ENCODE data around the gene GPT2. TPM values are rescaled to one million over a fixed set of nuclear protein-coding genes. Genes with fewer than 3 reads are reported as not detected.
"Not testable (repeated sequence)": the region's sequence is repeated elsewhere in the genome, so short reads cannot be mapped to it uniquely, and the experiment has no call there.

GPT2 gene
- total RNA-seq, 1 donor from 2014 or later = 15.7 TPM

DNA sequence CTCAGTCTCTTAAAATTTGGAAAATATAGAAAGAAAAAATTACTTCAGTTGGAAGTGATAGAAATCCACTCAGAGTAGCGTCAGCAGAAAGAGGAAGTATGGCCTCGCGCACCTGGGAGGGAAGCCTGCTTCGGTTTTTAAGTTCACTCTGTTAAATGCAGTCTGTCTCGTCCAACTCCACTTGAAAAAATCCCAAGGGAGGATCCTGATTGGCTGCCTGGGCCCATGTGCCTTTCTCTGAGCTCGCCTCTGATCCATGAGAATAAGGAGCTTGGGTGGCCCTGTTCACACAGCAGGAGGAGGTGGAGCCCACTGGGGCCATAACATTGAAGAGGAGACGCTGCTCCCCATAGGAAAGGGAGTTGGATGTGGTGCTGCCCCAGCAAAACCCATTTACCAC lies 48.6 kb downstream of the GPT2 start:
- Histone ChIP-seq H3K27me3 (ENCODE audit: control insufficient read depth in 3 of 3, insufficient read depth in 3 of 3, low read length in 3 of 3) (no peaks in the 10 kb centered on the region), H3K4me1 (ENCODE audit: control insufficient read depth in 3 of 3, insufficient read depth in 3 of 3, low read length in 3 of 3) (peaks cover 7 to 11% (median 9%) of the 10 kb centered on the region in 3 donors), H3K36me3 (ENCODE audit: control insufficient read depth in 3 of 3, insufficient read depth in 3 of 3, low read length in 3 of 3) (peaks cover 11 to 15% (median 14%) of the 10 kb centered on the region in 3 donors), H3K27ac (ENCODE audit: low read depth, low read length) (no peak overlapping the region), H3K4me3 (ENCODE audit: low read length in 3 of 3) (no peak overlapping the region), H3K9me3 (ENCODE audit: control insufficient read depth in 3 of 3, low read length in 3 of 3) (no peaks in the 10 kb centered on the region), H3K9ac (ENCODE audit: low read depth in 1 of 3, low read length in 3 of 3) (no peak overlapping the region)

- H3K9ac ChIP-seq (ENCODE audit: low read depth in 1 of 3, low read length in 3 of 3) = no peak overlapping the region
- no peaks in the 10 kb centered on the region for H3K4me1 ChIP-seq (ENCODE audit: control insufficient read depth in 3 of 3, insufficient read depth in 3 of 3, low read length in 3 of 3)
- H3K4me3 ChIP-seq (ENCODE audit: low read length in 3 of 3) = no peak overlapping the region
- no peak overlapping the region for H3K27ac ChIP-seq (ENCODE audit: low read depth, low read length)
- no peaks in the 10 kb centered on the region for H3K36me3 ChIP-seq (ENCODE audit: control insufficient read depth in 3 of 3, insufficient read depth in 3 of 3, low read length in 3 of 3)
- no peaks in the 10 kb centered on the region for H3K9me3 ChIP-seq (ENCODE audit: control insufficient read depth in 3 of 3, low read length in 3 of 3)
- H3K27me3 ChIP-seq (ENCODE audit: control insufficient read depth in 3 of 3, insufficient read depth in 3 of 3, low read length in 3 of 3) = no peaks in the 10 kb centered on the region
Measured at GRCh38 chr16:46937536-46937935, 53.4 kb downstream of the GPT2 start.

GRCh38 chr16:46944713-46945112 lies 60.6 kb downstream of the GPT2 start:
- H3K27me3 ChIP-seq (ENCODE audit: control insufficient read depth in 3 of 3, insufficient read depth in 3 of 3, low read length in 3 of 3); H3K4me3 ChIP-seq (ENCODE audit: low read length in 3 of 3); H3K9me3 ChIP-seq (ENCODE audit: control insufficient read depth in 3 of 3, low read length in 3 of 3); H3K27ac ChIP-seq (ENCODE audit: low read depth, low read length); H3K4me1 ChIP-seq (ENCODE audit: control insufficient read depth in 3 of 3, insufficient read depth in 3 of 3, low read length in 3 of 3); H3K9ac ChIP-seq (ENCODE audit: low read depth in 1 of 3, low read length in 3 of 3); H3K36me3 ChIP-seq (ENCODE audit: control insufficient read depth in 3 of 3, insufficient read depth in 3 of 3, low read length in 3 of 3): not testable (repeated sequence)

DNA sequence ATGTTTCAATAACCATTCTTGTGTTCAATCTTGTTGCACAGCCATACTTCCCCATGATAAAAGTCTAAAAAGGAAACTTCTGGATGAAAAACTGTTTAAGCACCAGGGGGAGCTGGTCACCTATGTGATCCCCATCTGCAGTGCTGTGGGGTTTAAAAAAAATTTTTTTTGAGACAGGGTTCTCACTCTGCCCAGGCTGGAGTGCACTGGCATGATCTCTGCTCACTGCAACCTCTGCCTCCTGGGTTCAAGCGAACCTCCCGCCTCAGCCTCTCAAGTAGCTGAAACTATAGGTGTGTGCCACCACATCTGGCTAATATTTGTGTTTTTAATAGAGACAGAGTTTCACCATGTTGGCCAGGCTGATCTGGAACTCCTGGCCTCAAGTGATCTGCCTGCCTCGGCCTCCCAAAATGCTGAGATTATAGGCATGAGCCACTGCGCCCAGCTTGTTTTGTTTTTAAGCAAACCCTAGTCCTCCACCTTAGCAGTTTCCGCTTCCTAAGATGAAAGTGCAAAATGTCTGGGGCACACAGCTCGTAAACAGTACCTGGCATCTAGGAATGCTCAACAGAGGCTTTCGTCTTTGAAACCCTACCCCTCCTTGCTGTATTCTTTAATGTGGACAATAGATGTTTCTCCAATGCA lies 63.9 kb downstream of the GPT2 start:
- Histone ChIP-seq H3K36me3 (ENCODE audit: control insufficient read depth in 3 of 3, insufficient read depth in 3 of 3, low read length in 3 of 3) (no peaks in the 10 kb centered on the region), H3K4me1 (ENCODE audit: control insufficient read depth in 3 of 3, insufficient read depth in 3 of 3, low read length in 3 of 3) (peaks cover 0 to 6% (median 5%) of the 10 kb centered on the region in 3 donors), H3K27ac (ENCODE audit: low read depth, low read length) (no peak overlapping the region), H3K9ac (ENCODE audit: low read depth in 1 of 3, low read length in 3 of 3) (no peak overlapping the region), H3K4me3 (ENCODE audit: low read length in 3 of 3) (no peak overlapping the region), H3K9me3 (ENCODE audit: control insufficient read depth in 3 of 3, low read length in 3 of 3) (no peaks in the 10 kb centered on the region), H3K27me3 (ENCODE audit: control insufficient read depth in 3 of 3, insufficient read depth in 3 of 3, low read length in 3 of 3) (no peaks in the 10 kb centered on the region)

DNA sequence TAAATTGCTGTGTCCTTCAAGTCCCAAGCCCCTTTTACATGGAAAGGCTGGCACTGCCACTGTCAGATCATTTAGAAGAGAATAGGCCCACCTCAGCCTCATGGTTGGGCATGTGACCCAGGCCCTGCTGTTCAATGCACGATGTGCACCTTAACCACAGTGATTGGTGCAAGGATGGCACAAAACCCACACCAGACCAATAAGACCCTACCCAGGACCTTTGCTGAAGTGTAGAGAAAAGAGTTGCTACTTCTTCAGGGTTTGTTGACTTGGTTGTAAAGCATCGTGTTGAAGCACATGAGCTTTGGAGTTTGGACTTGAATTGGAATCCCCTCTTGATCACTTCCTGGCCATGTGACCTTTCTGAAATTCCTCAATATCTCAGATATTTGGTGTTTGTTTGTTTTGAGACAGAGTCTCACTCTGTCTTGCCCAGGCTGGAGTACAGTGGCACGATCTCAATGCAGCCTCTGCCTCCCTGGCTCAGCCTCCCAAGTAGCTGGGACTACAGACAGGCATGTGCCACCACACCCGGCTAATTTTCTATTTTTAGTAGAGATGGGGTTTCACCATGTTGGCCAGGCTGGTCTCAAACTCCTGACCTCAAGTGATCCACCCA lies 64.5 kb downstream of the GPT2 start:
- no peaks in the 10 kb centered on the region for H3K36me3 ChIP-seq (ENCODE audit: control insufficient read depth in 3 of 3, insufficient read depth in 3 of 3, low read length in 3 of 3)
- peaks cover 0 to 6% (median 5%) of the 10 kb centered on the region in 3 donors for H3K4me1 ChIP-seq (ENCODE audit: control insufficient read depth in 3 of 3, insufficient read depth in 3 of 3, low read length in 3 of 3)
- H3K27me3 ChIP-seq (ENCODE audit: control insufficient read depth in 3 of 3, insufficient read depth in 3 of 3, low read length in 3 of 3) = no peaks in the 10 kb centered on the region
- no peaks in the 10 kb centered on the region for H3K9me3 ChIP-seq (ENCODE audit: control insufficient read depth in 3 of 3, low read length in 3 of 3)
- H3K4me3 ChIP-seq (ENCODE audit: low read length in 3 of 3) = no peak overlapping the region
- H3K27ac ChIP-seq (ENCODE audit: low read depth, low read length) = no peak overlapping the region
- no peak overlapping the region for H3K9ac ChIP-seq (ENCODE audit: low read depth in 1 of 3, low read length in 3 of 3)

- Histone ChIP-seq H3K27ac (ENCODE audit: low read depth, low read length) (no peak overlapping the region), H3K27me3 (ENCODE audit: control insufficient read depth in 3 of 3, insufficient read depth in 3 of 3, low read length in 3 of 3) (no peaks in the 10 kb centered on the region), H3K36me3 (ENCODE audit: control insufficient read depth in 3 of 3, insufficient read depth in 3 of 3, low read length in 3 of 3) (peaks cover 0 to 2% (median 0%) of the 10 kb centered on the region in 3 donors), H3K4me3 (ENCODE audit: low read length in 3 of 3) (no peak overlapping the region), H3K4me1 (ENCODE audit: control insufficient read depth in 3 of 3, insufficient read depth in 3 of 3, low read length in 3 of 3) (peaks cover 0 to 6% (median 5%) of the 10 kb centered on the region in 3 donors), H3K9ac (ENCODE audit: low read depth in 1 of 3, low read length in 3 of 3) (no peak overlapping the region), H3K9me3 (ENCODE audit: control insufficient read depth in 3 of 3, low read length in 3 of 3) (no peaks in the 10 kb centered on the region)
Measured at GRCh38 chr16:46949241-46949892, 65.2 kb downstream of the GPT2 start.

- no peak overlapping the region for H3K9ac ChIP-seq (ENCODE audit: low read depth in 1 of 3, low read length in 3 of 3)
- peaks cover 0 to 6% (median 5%) of the 10 kb centered on the region in 3 donors for H3K4me1 ChIP-seq (ENCODE audit: control insufficient read depth in 3 of 3, insufficient read depth in 3 of 3, low read length in 3 of 3)
- H3K27ac ChIP-seq (ENCODE audit: low read depth, low read length) = no peak overlapping the region
- H3K36me3 ChIP-seq (ENCODE audit: control insufficient read depth in 3 of 3, insufficient read depth in 3 of 3, low read length in 3 of 3) = peaks cover 4 to 7% (median 6%) of the 10 kb centered on the region in 3 donors
- H3K27me3 ChIP-seq (ENCODE audit: control insufficient read depth in 3 of 3, insufficient read depth in 3 of 3, low read length in 3 of 3) = no peaks in the 10 kb centered on the region
- no peak overlapping the region for H3K4me3 ChIP-seq (ENCODE audit: low read length in 3 of 3)
- no peaks in the 10 kb centered on the region for H3K9me3 ChIP-seq (ENCODE audit: control insufficient read depth in 3 of 3, low read length in 3 of 3)
Measured at GRCh38 chr16:46950009-46950408, 65.8 kb downstream of the GPT2 start.

DNA sequence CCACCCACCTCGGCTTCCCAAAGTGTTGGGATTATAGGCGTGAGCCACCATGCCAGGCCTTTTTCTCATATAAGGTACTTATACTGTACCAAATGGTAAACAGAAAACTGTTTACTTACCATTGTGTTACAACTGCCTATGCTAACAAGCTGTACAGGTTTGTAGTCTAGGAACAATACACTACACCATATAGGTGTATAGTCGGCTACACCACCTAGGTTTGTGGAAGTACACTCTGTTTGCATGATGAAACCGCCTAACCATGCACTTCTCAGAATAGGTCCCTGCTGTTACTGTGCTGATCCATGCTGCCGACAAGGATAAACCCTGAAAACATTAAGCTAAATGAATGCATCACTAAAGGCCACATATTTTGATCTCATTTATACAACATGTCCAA lies 70.4 kb downstream of the GPT2 start:
- no peak overlapping the region for H3K4me3 ChIP-seq (ENCODE audit: low read length in 3 of 3)
- H3K27ac ChIP-seq (ENCODE audit: low read depth, low read length) = no peak overlapping the region
- H3K27me3 ChIP-seq (ENCODE audit: control insufficient read depth in 3 of 3, insufficient read depth in 3 of 3, low read length in 3 of 3) = no peaks in the 10 kb centered on the region
- no peak overlapping the region for H3K9ac ChIP-seq (ENCODE audit: low read depth in 1 of 3, low read length in 3 of 3)
- H3K9me3 ChIP-seq (ENCODE audit: control insufficient read depth in 3 of 3, low read length in 3 of 3) = no peaks in the 10 kb centered on the region
- no peaks in the 10 kb centered on the region for H3K4me1 ChIP-seq (ENCODE audit: control insufficient read depth in 3 of 3, insufficient read depth in 3 of 3, low read length in 3 of 3)
- peaks cover 25 to 44% (median 43%) of the 10 kb centered on the region in 3 donors for H3K36me3 ChIP-seq (ENCODE audit: control insufficient read depth in 3 of 3, insufficient read depth in 3 of 3, low read length in 3 of 3)

GRCh38 chr16:46961373-46962353 lies 77.5 kb downstream of the GPT2 start:
- Histone ChIP-seq H3K36me3 (ENCODE audit: control insufficient read depth in 3 of 3, insufficient read depth in 3 of 3, low read length in 3 of 3) (peaks cover 47 to 75% (median 66%) of the 10 kb centered on the region in 3 donors), H3K9me3 (ENCODE audit: control insufficient read depth in 3 of 3, low read length in 3 of 3) (no peaks in the 10 kb centered on the region), H3K27me3 (ENCODE audit: control insufficient read depth in 3 of 3, insufficient read depth in 3 of 3, low read length in 3 of 3) (no peaks in the 10 kb centered on the region), H3K4me3 (ENCODE audit: low read length in 3 of 3) (no peak overlapping the region), H3K27ac (ENCODE audit: low read depth, low read length) (peak overlapping the region; percentile 15), H3K9ac (ENCODE audit: low read depth in 1 of 3, low read length in 3 of 3) (no peak overlapping the region), H3K4me1 (ENCODE audit: control insufficient read depth in 3 of 3, insufficient read depth in 3 of 3, low read length in 3 of 3) (peaks cover 10 to 13% (median 12%) of the 10 kb centered on the region in 3 donors)

Data from skeletal muscle tissue (tissue), 4 donors.